HL-60 (cell line): ENCODE measurements around the gene AHCTF1.
"Not testable (repeated sequence)": the region's sequence is repeated elsewhere in the genome, so short reads cannot be mapped to it uniquely, and the experiment has no call there.

Experiments used
- DNase-seq, 2 experiments: peaks; one replicate each; pipeline ENCODE4 v3.0.0-alpha.2; 2010 to 2020; ENCODE audit warnings: low read depth in 1 of 2, low spot score in 1 of 2
- H3K27ac ChIP-seq: fragments of 250-450 bp; sonication (Bioruptor Pico); replicated peaks from 2 replicates; pipeline ENCODE4 v1.5.1; 2020; ENCODE audit warnings: mild to moderate bottlenecking, moderate library complexity
- H3K27me3 ChIP-seq: fragments of 250-450 bp; sonication (Bioruptor Pico); 2 replicates; pipeline ENCODE4 v1.5.1; 2021; ENCODE audit warnings: mild to moderate bottlenecking, moderate library complexity; ENCODE audit not compliant: insufficient read depth, poor library complexity, severe bottlenecking
- H3K4me3 ChIP-seq: replicated peaks from 2 replicates; pipeline ENCODE4 v1.5.1; 2011; ENCODE audit warnings: mild to moderate bottlenecking, control low read depth, low read length; ENCODE audit not compliant: insufficient read depth
- CTCF ChIP-seq: IDR thresholded peaks from one replicate; pipeline ENCODE4 v1.5.1; 2011; ENCODE audit warnings: low read length, control low read depth, inconsistent platforms; ENCODE audit not compliant: insufficient read depth
- GABPA ChIP-seq: IDR thresholded peaks from 2 replicates; pipeline ENCODE4 v1.6.1; 2012; ENCODE audit warnings: low read depth
- POLR2AphosphoS5 ChIP-seq: IDR thresholded peaks from 2 replicates; pipeline ENCODE4 v1.6.1; 2012; ENCODE audit warnings: low read depth
- REST ChIP-seq: IDR thresholded peaks from 2 replicates; pipeline ENCODE4 v1.6.1; 2012; ENCODE audit warnings: low read depth; ENCODE audit not compliant: insufficient replicate concordance
- SPI1 ChIP-seq: IDR thresholded peaks from 2 replicates; pipeline ENCODE4 v1.6.1; 2012; ENCODE audit warnings: low read depth, mild to moderate bottlenecking, borderline replicate concordance

The AHCTF1 gene

GRCh38 chr1:246824541-246824940 is 107.2 kb downstream of the AHCTF1 start:
- no peak overlapping the region for H3K27ac ChIP-seq
- no peak overlapping the region for H3K4me3 ChIP-seq
- H3K27me3 ChIP-seq: no peaks in the 10 kb centered on the region
- TF ChIP-seq GABPA (no peak), CTCF (no peak), REST (no peak), POLR2AphosphoS5 (no peak), SPI1 (no peak)
- no peak for DNase-seq

GRCh38 chr1:246822154-246822553 is 109.6 kb downstream of the AHCTF1 start:
- not testable (repeated sequence) for DNase-seq, H3K27ac ChIP-seq, H3K4me3 ChIP-seq, H3K27me3 ChIP-seq

GRCh38 chr1:246820666-246821065 is 111.1 kb downstream of the AHCTF1 start:
- no peak for TF ChIP-seq POLR2AphosphoS5
- no peak for TF ChIP-seq REST
- TF ChIP-seq CTCF: no peak
- no peak for TF ChIP-seq SPI1
- TF ChIP-seq GABPA: no peak
- no peak overlapping the region for H3K27ac ChIP-seq
- H3K27me3 ChIP-seq: no peaks in the 10 kb centered on the region
- H3K4me3 ChIP-seq: no peak overlapping the region
- no peak for DNase-seq

- DNase-seq: peak in 1 of 2 experiments; percentile 46
- H3K27me3 ChIP-seq, H3K4me3 ChIP-seq, H3K27ac ChIP-seq: not testable (repeated sequence)
Measured at GRCh38 chr1:246817778-246818177, 114.0 kb downstream of the AHCTF1 start.

DNA sequence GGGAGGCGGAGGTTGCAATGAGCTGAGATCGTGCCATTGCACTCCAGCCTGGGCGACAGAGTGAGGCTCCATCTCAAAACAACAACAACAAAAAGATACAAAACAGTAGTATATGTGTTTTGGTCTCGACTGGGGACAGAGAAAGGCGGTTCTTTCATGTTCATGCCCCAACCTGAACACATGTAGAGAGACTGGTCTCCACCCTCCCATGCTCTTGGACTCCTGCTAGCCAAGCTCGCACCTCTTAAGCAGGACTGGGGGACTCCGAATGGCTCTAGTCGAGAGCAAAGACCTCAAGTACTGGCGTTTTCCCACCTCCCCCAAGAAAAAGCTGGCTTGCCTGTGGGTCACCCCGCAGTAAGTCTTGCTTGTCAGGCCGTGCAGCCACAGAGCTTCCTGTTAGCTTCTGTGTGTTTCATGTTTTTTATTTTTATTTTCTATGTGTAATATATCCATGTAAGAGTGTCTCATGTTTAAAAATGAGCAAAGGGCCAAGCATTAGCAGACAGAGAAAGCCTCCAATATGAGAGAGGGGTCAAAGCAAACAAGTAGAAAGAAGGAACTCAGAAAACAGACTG is 116.0 kb downstream of the AHCTF1 start:
- no peak for TF ChIP-seq CTCF
- no peak for TF ChIP-seq GABPA
- no peak for TF ChIP-seq REST
- TF ChIP-seq SPI1: no peak
- TF ChIP-seq POLR2AphosphoS5: no peak
- no peak for DNase-seq
- no peak overlapping the region for H3K27ac ChIP-seq

More for the DNA sequence above, 116.0 kb downstream of the AHCTF1 start:
- Histone ChIP-seq H3K4me3 (no peak overlapping the region), H3K27me3 (no peaks in the 10 kb centered on the region)
